ENCODE measurements around the gene PIEZO1. TPM values are rescaled to one million over a fixed set of nuclear protein-coding genes. Genes with fewer than 3 reads are reported as not detected.
A peak's percentile ranks its signal among the peaks of the same experiment; 100 is the strongest.

PIEZO1 gene
- total RNA-seq, 1 experiment from 2014 or later, result 71.1 TPM

DNA sequence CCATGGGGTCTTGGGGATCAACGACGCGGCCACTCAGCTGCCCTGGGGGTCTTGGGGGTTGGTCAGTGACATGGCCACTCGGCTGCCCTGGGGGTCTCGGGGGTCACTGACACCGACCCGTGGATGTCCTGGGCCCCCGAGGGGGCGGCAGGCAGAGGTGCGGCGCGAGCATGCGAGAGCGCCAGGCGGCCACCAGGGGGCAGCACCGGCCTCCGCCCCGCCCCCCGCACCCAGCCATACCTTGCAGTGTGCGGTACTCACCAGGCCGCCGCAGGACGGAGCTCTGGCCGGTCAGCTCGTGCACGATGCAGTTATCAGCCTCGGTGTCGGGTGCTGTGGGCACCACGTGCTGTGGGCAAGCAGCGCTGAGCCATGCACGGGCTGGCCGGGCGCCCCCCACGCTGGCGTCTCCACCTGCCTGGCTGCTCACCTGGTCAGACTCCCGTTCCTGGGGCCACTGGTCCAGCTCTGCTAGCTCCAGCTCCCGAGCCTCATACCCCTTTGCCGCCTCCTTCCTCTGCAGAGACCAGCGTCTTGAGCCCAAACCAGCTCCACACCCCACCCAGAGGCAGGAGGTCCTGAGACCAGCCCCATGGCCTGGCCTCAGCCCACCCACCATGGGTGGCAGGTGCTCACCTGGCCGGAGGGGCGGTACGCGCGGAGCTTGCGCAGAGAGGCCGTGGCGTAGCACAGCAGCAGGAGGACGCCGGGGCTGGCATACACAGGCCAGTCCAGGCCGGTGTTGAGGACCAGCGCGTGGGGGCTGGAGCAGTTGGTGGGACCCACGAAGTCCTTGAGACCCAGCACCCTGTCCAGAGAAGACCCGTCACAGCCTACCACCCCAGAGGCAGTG lies 47.5 kb downstream of the PIEZO1 start:
- Mint-ChIP-seq H3K27ac (no peak overlapping the region), H3K36me3 (ENCODE audit: insufficient read depth in 1 of 3, low read depth in 3 of 3) (peaks cover 2 to 4% (median 3%) of the 10 kb centered on the region in 3 experiments; a peak in 4 of 7 replicates), H3K4me1 (0 out of 4 replicates have a peak, but pooled peaks cover 0 to 3% of the 10 kb centered on the region in 2 experiments), H3K27me3 (ENCODE audit: low read depth) (no peaks in the 10 kb centered on the region; the same call in 1 of the 2 replicates), H3K4me3 (no peak overlapping the region), H3K9me3 (no peaks in the 10 kb centered on the region)
- H3K56ac ChIP-seq (ENCODE audit: insufficient read length, low read depth, low read length), result no peak overlapping the region
- TF ChIP-seq CTCF (conservative IDR thresholded peaks at IDR 0.05), result peak; percentile 99
- no peak overlapping the region for H3K9ac ChIP-seq (ENCODE audit: extremely low read depth, insufficient read length, low read length)
- H3K14ac ChIP-seq (ENCODE audit: insufficient read depth, low read length), result no peak overlapping the region
- no peaks in the 10 kb centered on the region for H3K79me1 ChIP-seq (ENCODE audit: insufficient read depth, low read depth, low read length, poor library complexity, severe bottlenecking)
- no peak overlapping the region for H3K4me2 ChIP-seq (ENCODE audit: insufficient read depth, insufficient read length, low read length)
- no peak overlapping the region for H4K91ac ChIP-seq (ENCODE audit: insufficient read length, low read depth, low read length)
- H3K27me3 ChIP-seq (ENCODE audit: insufficient read depth, low read length), result no peaks in the 10 kb centered on the region
- H2BK5ac ChIP-seq (ENCODE audit: insufficient read length, low read length), result no peak overlapping the region
- no peak overlapping the region for H3K23ac ChIP-seq (ENCODE audit: insufficient read length, low read depth, low read length)
- no peak overlapping the region for H3K4ac ChIP-seq (ENCODE audit: low read depth, low read length)
- no peaks in the 10 kb centered on the region for H3K79me2 ChIP-seq (ENCODE audit: insufficient read depth, low read length)
- WGBS (ENCODE audit: extremely low coverage, insufficient read length, low lambda C conversion rate), result no CpG with 5 or more reads among the region's 54 CpGs
- no peaks in the 10 kb centered on the region for H3K9me3 ChIP-seq (ENCODE audit: control insufficient read depth, low read depth, low read length)
- no peak overlapping the region for H4K8ac ChIP-seq (replicated peaks; ENCODE audit: insufficient read length, low read depth, low read length)
- no peak overlapping the region for H2BK15ac ChIP-seq (ENCODE audit: low read depth, low read length)
- H3T11ph ChIP-seq (ENCODE audit: low read length), result no peak overlapping the region
- H2AK5ac ChIP-seq (ENCODE audit: insufficient read length, low read length), result no peak overlapping the region
- no peaks in the 10 kb centered on the region for H4K20me1 ChIP-seq (ENCODE audit: control insufficient read depth, insufficient read depth, insufficient read length)
- no peak overlapping the region for H3K27ac ChIP-seq (ENCODE audit: insufficient read length, low read depth, low read length)
- no peak overlapping the region for H2BK120ac ChIP-seq (ENCODE audit: low read depth, low read length, poor library complexity, severe bottlenecking)
- H4K5ac ChIP-seq (ENCODE audit: insufficient read length, low read depth, low read length), result no peak overlapping the region
- DNase-seq, result peak; percentile 77
- H2BK12ac ChIP-seq (ENCODE audit: insufficient read length, low read depth, low read length), result no peak overlapping the region
- H3K23me2 ChIP-seq (ENCODE audit: insufficient read length, low read depth, low read length, poor library complexity, severe bottlenecking), result no peaks in the 10 kb centered on the region
- H2BK20ac ChIP-seq (ENCODE audit: low read depth, low read length, poor library complexity, severe bottlenecking), result no peak overlapping the region
- no peaks in the 10 kb centered on the region for H3K4me1 ChIP-seq (ENCODE audit: insufficient read depth, low read length)
- no peak overlapping the region for H2AFZ ChIP-seq (ENCODE audit: low read length)
- H3K18ac ChIP-seq (ENCODE audit: insufficient read length, low read depth, low read length), result no peak overlapping the region
